Gastrocnemius medialis (tissue), 4 donors: ENCODE measurements around the gene RHPN2.
"Not testable (repeated sequence)": the region's sequence is repeated elsewhere in the genome, so short reads cannot be mapped to it uniquely, and the experiment has no call there.

Experiments
- POLR2A ChIP-seq, 2 donors: fragments of 450-650 bp; IDR thresholded peaks; one replicate each; pipeline ENCODE4 v1.6.1; 2017; ENCODE audit warnings: antibody characterized with exemption in 2 of 2, mild to moderate bottlenecking in 2 of 2, moderate library complexity in 2 of 2
- TF ChIP-seq, protein P1 (sequence below), 5 experiments: fragments of 450-650 bp in 3 of 5; fragments of 200-600 bp in 2 of 5; sonication (generic) in 2 of 5; IDR thresholded peaks in 4 of 5; conservative IDR thresholded peaks in 1 of 5; 1 replicate in 4 of 5; 2 replicates in 1 of 5; pipeline ENCODE4 v1.5.1; 2016 to 2019; ENCODE audit warnings: antibody characterized with exemption in 5 of 5, mild to moderate bottlenecking in 3 of 5, moderate library complexity in 3 of 5

DNA sequence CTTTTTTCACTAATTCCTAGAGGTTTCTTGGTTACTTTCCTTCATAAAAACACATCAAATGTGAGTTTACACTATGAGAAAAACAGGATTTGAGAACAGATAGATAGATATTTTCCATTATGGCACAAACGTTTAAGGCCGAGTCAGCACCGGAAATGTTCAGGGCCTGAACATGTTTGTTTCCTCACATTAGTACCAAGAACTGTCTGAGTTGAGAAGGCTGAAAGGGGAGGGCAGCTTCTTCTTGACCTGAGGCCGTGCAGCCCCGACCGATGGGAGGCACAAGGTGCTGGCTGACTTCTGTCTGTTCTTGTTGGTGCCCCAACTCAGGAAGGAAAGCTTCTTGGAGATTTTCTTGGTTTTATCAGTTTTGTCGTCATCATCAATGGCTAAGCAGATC, 84.9 kb downstream of the RHPN2 start:
- TF ChIP-seq, protein P1, sequence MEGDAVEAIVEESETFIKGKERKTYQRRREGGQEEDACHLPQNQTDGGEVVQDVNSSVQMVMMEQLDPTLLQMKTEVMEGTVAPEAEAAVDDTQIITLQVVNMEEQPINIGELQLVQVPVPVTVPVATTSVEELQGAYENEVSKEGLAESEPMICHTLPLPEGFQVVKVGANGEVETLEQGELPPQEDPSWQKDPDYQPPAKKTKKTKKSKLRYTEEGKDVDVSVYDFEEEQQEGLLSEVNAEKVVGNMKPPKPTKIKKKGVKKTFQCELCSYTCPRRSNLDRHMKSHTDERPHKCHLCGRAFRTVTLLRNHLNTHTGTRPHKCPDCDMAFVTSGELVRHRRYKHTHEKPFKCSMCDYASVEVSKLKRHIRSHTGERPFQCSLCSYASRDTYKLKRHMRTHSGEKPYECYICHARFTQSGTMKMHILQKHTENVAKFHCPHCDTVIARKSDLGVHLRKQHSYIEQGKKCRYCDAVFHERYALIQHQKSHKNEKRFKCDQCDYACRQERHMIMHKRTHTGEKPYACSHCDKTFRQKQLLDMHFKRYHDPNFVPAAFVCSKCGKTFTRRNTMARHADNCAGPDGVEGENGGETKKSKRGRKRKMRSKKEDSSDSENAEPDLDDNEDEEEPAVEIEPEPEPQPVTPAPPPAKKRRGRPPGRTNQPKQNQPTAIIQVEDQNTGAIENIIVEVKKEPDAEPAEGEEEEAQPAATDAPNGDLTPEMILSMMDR (IDR thresholded peaks at IDR 0.05 in 4 of 5, conservative IDR thresholded peaks at IDR 0.05 in 1 of 5): not testable (repeated sequence)
- TF ChIP-seq POLR2A (IDR thresholded peaks at IDR 0.05): not testable (repeated sequence)
